CD14-positive monocyte (primary cell): ENCODE data around the gene LAMB4. TPM values are rescaled to one million over a fixed set of nuclear protein-coding genes. Genes with fewer than 3 reads are reported as not detected.

Experiments used
- DNase-seq, 3 donors: peaks; one replicate each; pipeline ENCODE4 v3.0.0-alpha.2; 2011 to 2022
- H2AFZ ChIP-seq: 2 replicates; pipeline ENCODE4 v1.6.0; 2012; ENCODE audit warnings: mild to moderate bottlenecking, low read depth, low read length, inconsistent platforms; ENCODE audit not compliant: insufficient read depth, poor library complexity, severe bottlenecking
- H3K27ac ChIP-seq, 2 donors: 1 replicate in 1 of 2; 2 replicates in 1 of 2; pipeline ENCODE4 v1.5.1; 2012 to 2013; ENCODE audit warnings: low read length in 2 of 2, control low read depth in 1 of 2, inconsistent platforms in 1 of 2, low read depth in 1 of 2, mild to moderate bottlenecking in 1 of 2
- H3K27me3 ChIP-seq, 2 donors: one replicate each; pipeline versions ENCODE4 v1.6.0 to v1.6.1; 2011 to 2013; ENCODE audit warnings: low read length in 2 of 2; ENCODE audit not compliant: control insufficient read depth in 2 of 2, insufficient read depth in 2 of 2
- H3K36me3 ChIP-seq, 2 donors: replicated peaks in 1 of 2; 1 replicate in 1 of 2; 2 replicates in 1 of 2; pipeline versions ENCODE4 v1.5.1 to v1.6.1; 2012 to 2013; ENCODE audit warnings: low read length in 2 of 2, control low read depth in 1 of 2, inconsistent platforms in 1 of 2, mild to moderate bottlenecking in 1 of 2; ENCODE audit not compliant: insufficient read depth in 2 of 2, control insufficient read depth in 1 of 2
- H3K4me1 ChIP-seq, 2 donors: 1 replicate in 1 of 2; 2 replicates in 1 of 2; pipeline versions ENCODE4 v1.5.1 to v1.6.1; 2012 to 2013; ENCODE audit warnings: low read length in 2 of 2, control low read depth in 1 of 2, inconsistent platforms in 1 of 2, mild to moderate bottlenecking in 1 of 2, moderate library complexity in 1 of 2; ENCODE audit not compliant: insufficient read depth in 2 of 2, control insufficient read depth in 1 of 2
- H3K4me2 ChIP-seq: replicated peaks from 2 replicates; pipeline ENCODE3; 2012; ENCODE audit warnings: low read length, moderate library complexity, mild to moderate bottlenecking; ENCODE audit not compliant: poor library complexity, severe bottlenecking; ENCODE audit errors: extremely low read depth
- H3K4me3 ChIP-seq, 3 experiments: fragments of 200-600 bp in 1 of 3; sonication (generic) in 1 of 3; replicated peaks in 1 of 3; 1 replicate in 2 of 3; 2 replicates in 1 of 3; pipeline ENCODE4 v1.5.1; 2011 to 2013; ENCODE audit warnings: low read length in 3 of 3, mild to moderate bottlenecking in 3 of 3, control low read depth in 2 of 3, low read depth in 2 of 3, inconsistent platforms in 1 of 3, moderate library complexity in 1 of 3
- H3K79me2 ChIP-seq: 2 replicates; pipeline ENCODE4 v1.6.0; 2012; ENCODE audit warnings: mild to moderate bottlenecking, control low read depth, inconsistent platforms, low read length, moderate library complexity; ENCODE audit not compliant: insufficient read depth
- H3K9ac ChIP-seq: 2 replicates; pipeline ENCODE4 v1.6.0; 2017; ENCODE audit warnings: low read length, mild to moderate bottlenecking; ENCODE audit not compliant: insufficient read depth, poor library complexity, severe bottlenecking
- H3K9me3 ChIP-seq, 2 donors: replicated peaks in 1 of 2; 1 replicate in 1 of 2; 2 replicates in 1 of 2; pipeline versions ENCODE4 v1.5.1 to v1.6.1; 2012 to 2013; ENCODE audit warnings: low read length in 2 of 2, control low read depth in 1 of 2; ENCODE audit not compliant: control insufficient read depth in 1 of 2, insufficient read depth in 1 of 2
- H4K20me1 ChIP-seq: 2 replicates; pipeline ENCODE4 v1.6.0; 2012; ENCODE audit warnings: mild to moderate bottlenecking, low read length, control low read depth, moderate library complexity; ENCODE audit not compliant: insufficient read depth
- H3K27ac Mint-ChIP-seq, 7 donors: one replicate each; pipeline ENCODE4 v1.8.0; 2020; ENCODE audit warnings: mild to moderate bottlenecking in 7 of 7, mixed read lengths in 7 of 7, moderate library complexity in 6 of 7, inconsistent platforms in 2 of 7
- H3K27me3 Mint-ChIP-seq, 3 donors: one replicate each; pipeline ENCODE4 v1.8.0; 2021 to 2022; ENCODE audit warnings: low read depth in 3 of 3, mild to moderate bottlenecking in 3 of 3, mixed read lengths in 3 of 3, moderate library complexity in 3 of 3, inconsistent platforms in 1 of 3
- H3K36me3 Mint-ChIP-seq, 2 donors: one replicate each; pipeline ENCODE4 v1.8.0; 2020; ENCODE audit warnings: mixed read lengths in 2 of 2, inconsistent platforms in 1 of 2, mild to moderate bottlenecking in 1 of 2
- H3K4me1 Mint-ChIP-seq: one replicate; pipeline ENCODE4 v1.8.0; 2020; ENCODE audit warnings: mild to moderate bottlenecking, mixed read lengths
- H3K4me3 Mint-ChIP-seq, 2 donors: one replicate each; pipeline ENCODE4 v1.8.0; 2020; ENCODE audit warnings: mild to moderate bottlenecking in 2 of 2, mixed read lengths in 2 of 2, moderate library complexity in 1 of 2
- H3K9me3 Mint-ChIP-seq, 7 donors: one replicate each; pipeline ENCODE4 v1.8.0; 2020 to 2022; ENCODE audit warnings: mixed read lengths in 7 of 7, mild to moderate bottlenecking in 6 of 7, moderate library complexity in 6 of 7, inconsistent platforms in 2 of 7
- CTCF ChIP-seq: fragments of 200-600 bp; IDR thresholded peaks from one replicate; pipeline ENCODE4 v1.8.0; 2022; ENCODE audit warnings: antibody characterized with exemption, mild to moderate bottlenecking
- WGBS: methylation state at CpG from one replicate; pipeline ENCODE4 v1.1.5; 2013; ENCODE audit warnings: missing lambda C conversion rate; ENCODE audit not compliant: insufficient coverage; 5-methylcytosine and 5-hydroxymethylcytosine counted together
- intact Hi-C, 2 donors: fragments of 100-400 bp; cut with micrococcal nuclease; formaldehyde crosslinking; loops; one replicate each; pipeline versions ENCODE4 v1.15.0 to v1.15.1; 2023
- polyA plus RNA-seq, 3 donors: library from polyadenylated mRNA; depleted of rRNA in 1 of 3; unstranded in 2 of 3; stranded (reverse) in 1 of 3; fragments of 300-500 nt in 2 of 3; fragments of >200 nt in 1 of 3; fragmentation: Illumina TruSeq in 2 of 3; gene quantifications; 1 replicate in 2 of 3; 2 replicates in 1 of 3; pipeline ENCODE4 v1.2.3, GENCODE V29; 2012 to 2021

The LAMB4 gene
- polyA plus RNA-seq, 3 donors = not detected

- no peak for TF ChIP-seq CTCF
- Histone ChIP-seq H3K4me1 (peaks cover 0 to 5% of the 10 kb centered on the region in 2 donors), H3K27ac (no peak overlapping the region), H2AFZ (no peak overlapping the region), H3K27me3 (peaks cover 17 to 26% of the 10 kb centered on the region in 2 donors), H3K9ac (no peak overlapping the region), H3K79me2 (no peaks in the 10 kb centered on the region), H3K9me3 (peaks cover 0 to 7% of the 10 kb centered on the region in 2 donors), H4K20me1 (no peaks in the 10 kb centered on the region), H3K4me3 (no peak overlapping the region), H3K4me2 (no peak overlapping the region), H3K36me3 (no peaks in the 10 kb centered on the region)
- Mint-ChIP-seq H3K4me1 (no peaks in the 10 kb centered on the region), H3K36me3 (no peaks in the 10 kb centered on the region), H3K27ac (no peak overlapping the region), H3K27me3 (peaks cover 30 to 37% (median 34%) of the 10 kb centered on the region in 3 donors), H3K4me3 (no peak overlapping the region), H3K9me3 (peaks cover 0 to 20% (median 2%) of the 10 kb centered on the region in 7 donors)
- WGBS = no CpG with 5 or more reads among the region's 4 CpGs
- intact Hi-C loops = no loop called here
- DNase-seq = no peak
Observed at GRCh38 chr7:108008240-108008639, 121.9 kb downstream of the LAMB4 start.

- Histone ChIP-seq H3K79me2 (no peaks in the 10 kb centered on the region), H3K9ac (no peak overlapping the region), H4K20me1 (no peaks in the 10 kb centered on the region), H3K27me3 (peaks cover 20 to 31% of the 10 kb centered on the region in 2 donors), H3K9me3 (peaks cover 0 to 7% of the 10 kb centered on the region in 2 donors), H3K4me3 (no peak overlapping the region), H3K4me1 (peaks cover 0 to 10% of the 10 kb centered on the region in 2 donors), H3K27ac (no peak overlapping the region), H3K36me3 (no peaks in the 10 kb centered on the region), H3K4me2 (no peak overlapping the region), H2AFZ (no peak overlapping the region)
- Mint-ChIP-seq H3K9me3 (peaks cover 0 to 21% (median 2%) of the 10 kb centered on the region in 7 donors), H3K27ac (no peak overlapping the region), H3K4me1 (peaks cover 2% of the 10 kb centered on the region), H3K4me3 (no peak overlapping the region), H3K36me3 (no peaks in the 10 kb centered on the region), H3K27me3 (peaks cover 35 to 42% (median 38%) of the 10 kb centered on the region in 3 donors)
- WGBS = 100% methylated on average over 1 of the region's 3 CpGs
- TF ChIP-seq CTCF = no peak
- intact Hi-C loops = no loop called here
- DNase-seq = no peak
Observed at GRCh38 chr7:108007762-108008161, 122.4 kb downstream of the LAMB4 start.
